ENCODE data around the gene NIPA2. TPM values are rescaled to one million over a fixed set of nuclear protein-coding genes. Genes with fewer than 3 reads are reported as not detected.
A peak's percentile ranks its signal among the peaks of the same experiment; 100 is the strongest.

The NIPA2 gene
- total RNA-seq, 4 donors from 2014 or later: 33.2 to 66.9 (median 52.7) TPM

- no peak overlapping the region for H3K4me3 ChIP-seq
- H3K27ac ChIP-seq: no peak overlapping the region
- 74 to 95% methylated on average over 2 of the region's 2 CpGs for WGBS, 2 donors
- H3K9me3 ChIP-seq: no peaks in the 10 kb centered on the region
- TF ChIP-seq, protein P1, sequence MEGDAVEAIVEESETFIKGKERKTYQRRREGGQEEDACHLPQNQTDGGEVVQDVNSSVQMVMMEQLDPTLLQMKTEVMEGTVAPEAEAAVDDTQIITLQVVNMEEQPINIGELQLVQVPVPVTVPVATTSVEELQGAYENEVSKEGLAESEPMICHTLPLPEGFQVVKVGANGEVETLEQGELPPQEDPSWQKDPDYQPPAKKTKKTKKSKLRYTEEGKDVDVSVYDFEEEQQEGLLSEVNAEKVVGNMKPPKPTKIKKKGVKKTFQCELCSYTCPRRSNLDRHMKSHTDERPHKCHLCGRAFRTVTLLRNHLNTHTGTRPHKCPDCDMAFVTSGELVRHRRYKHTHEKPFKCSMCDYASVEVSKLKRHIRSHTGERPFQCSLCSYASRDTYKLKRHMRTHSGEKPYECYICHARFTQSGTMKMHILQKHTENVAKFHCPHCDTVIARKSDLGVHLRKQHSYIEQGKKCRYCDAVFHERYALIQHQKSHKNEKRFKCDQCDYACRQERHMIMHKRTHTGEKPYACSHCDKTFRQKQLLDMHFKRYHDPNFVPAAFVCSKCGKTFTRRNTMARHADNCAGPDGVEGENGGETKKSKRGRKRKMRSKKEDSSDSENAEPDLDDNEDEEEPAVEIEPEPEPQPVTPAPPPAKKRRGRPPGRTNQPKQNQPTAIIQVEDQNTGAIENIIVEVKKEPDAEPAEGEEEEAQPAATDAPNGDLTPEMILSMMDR (IDR thresholded peaks at IDR 0.05): no peak
- no peak for TF ChIP-seq POLR2A (IDR thresholded peaks at IDR 0.05)
- no peak for TF ChIP-seq EP300 (IDR thresholded peaks at IDR 0.05)
- no peaks in the 10 kb centered on the region for H3K4me1 ChIP-seq
- no peak for DNase-seq (ENCODE audit: low spot score in 2 of 2)
- H3K36me3 ChIP-seq: peaks cover 0 to 50% (median 0%) of the 10 kb centered on the region in 3 donors
- no peaks in the 10 kb centered on the region for H3K27me3 ChIP-seq
Observed at GRCh38 chr15:22819651-22820050, 18.8 kb upstream of the NIPA2 start.

- H3K9me3 ChIP-seq: no peaks in the 10 kb centered on the region
- DNase-seq (ENCODE audit: low spot score in 2 of 2): no peak
- H3K27ac ChIP-seq: no peak overlapping the region
- H3K36me3 ChIP-seq: peaks cover 0 to 76% (median 0%) of the 10 kb centered on the region in 3 donors
- 88 to 97% methylated on average over 20 to 29 of the region's 29 CpGs for WGBS, 2 donors
- no peaks in the 10 kb centered on the region for H3K4me1 ChIP-seq
- TF ChIP-seq, protein P1 (IDR thresholded peaks at IDR 0.05): no peak
- no peak for TF ChIP-seq POLR2A (IDR thresholded peaks at IDR 0.05)
- no peak for TF ChIP-seq EP300 (IDR thresholded peaks at IDR 0.05)
- H3K27me3 ChIP-seq: no peaks in the 10 kb centered on the region
- no peak overlapping the region for H3K4me3 ChIP-seq
Observed at GRCh38 chr15:22823495-22824128, 14.9 kb upstream of the NIPA2 start.

DNA sequence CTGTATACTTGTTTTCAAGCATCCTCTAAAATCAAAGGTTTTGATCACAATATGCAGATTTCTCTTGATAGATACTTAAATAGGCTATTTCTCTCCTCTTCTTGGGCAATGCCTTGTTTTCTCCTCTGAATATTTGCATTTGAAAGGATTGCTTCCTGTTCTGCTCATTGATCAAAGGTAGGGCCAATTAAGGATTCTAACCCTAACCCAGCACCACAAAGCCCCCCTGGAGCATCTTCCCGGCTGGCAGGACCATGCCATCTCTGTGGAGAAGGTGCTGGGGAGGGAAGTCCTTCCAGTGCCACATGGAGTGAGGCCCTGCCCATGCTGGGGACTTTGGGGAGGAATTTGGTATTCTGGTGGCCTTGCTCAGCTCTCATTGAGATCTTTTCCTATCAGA lies 11.3 kb upstream of the NIPA2 start:
- WGBS, 2 donors: 46 to 53% methylated on average over 1 of the region's 1 CpG
- no peak overlapping the region for H3K27ac ChIP-seq
- TF ChIP-seq EP300 (IDR thresholded peaks at IDR 0.05) (no peak), POLR2A (IDR thresholded peaks at IDR 0.05) (no peak)
- TF ChIP-seq, protein P1 (IDR thresholded peaks at IDR 0.05): no peak
- H3K4me3 ChIP-seq: no peak overlapping the region
- H3K27me3 ChIP-seq: no peaks in the 10 kb centered on the region
- H3K36me3 ChIP-seq: peaks cover 0 to 52% (median 0%) of the 10 kb centered on the region in 3 donors
- DNase-seq (ENCODE audit: low spot score in 2 of 2): no peak
- H3K4me1 ChIP-seq: no peaks in the 10 kb centered on the region
- H3K9me3 ChIP-seq: no peaks in the 10 kb centered on the region

GRCh38 chr15:22831473-22831872 lies 7.0 kb upstream of the NIPA2 start:
- Histone ChIP-seq H3K27me3 (no peaks in the 10 kb centered on the region), H3K4me1 (no peaks in the 10 kb centered on the region), H3K27ac (no peak overlapping the region), H3K36me3 (peaks cover 0 to 16% (median 0%) of the 10 kb centered on the region in 3 donors), H3K9me3 (no peaks in the 10 kb centered on the region), H3K4me3 (no peak overlapping the region)
- whole genome bisulfite sequencing, 2 donors: 31 to 42% methylated on average over 1 of the region's 1 CpG
- TF ChIP-seq, protein P1 (IDR thresholded peaks at IDR 0.05): no peak
- no peak for TF ChIP-seq EP300 (IDR thresholded peaks at IDR 0.05)
- no peak for TF ChIP-seq POLR2A (IDR thresholded peaks at IDR 0.05)
- no peak for DNase-seq (ENCODE audit: low spot score in 2 of 2)

GRCh38 chr15:22839046-22839695 lies 705 bp downstream of the NIPA2 start:
- no peaks in the 10 kb centered on the region for H3K9me3 ChIP-seq
- H3K36me3 ChIP-seq: peaks cover 0 to 19% (median 0%) of the 10 kb centered on the region in 3 donors
- no peak for DNase-seq (ENCODE audit: low spot score in 2 of 2)
- H3K4me3 ChIP-seq: peak overlapping the region; percentile 71 to 94 (median 85)
- no peaks in the 10 kb centered on the region for H3K27me3 ChIP-seq
- 0% methylated on average over 16 of the region's 16 CpGs for WGBS, 2 donors
- peak overlapping the region; percentile 75 to 95 (median 94) for H3K27ac ChIP-seq
- H3K4me1 ChIP-seq: peaks cover 0 to 31% (median 14%) of the 10 kb centered on the region in 4 donors
- TF ChIP-seq POLR2A (IDR thresholded peaks at IDR 0.05) (no peak), EP300 (IDR thresholded peaks at IDR 0.05) (no peak)
- TF ChIP-seq, protein P1 (IDR thresholded peaks at IDR 0.05): no peak
